Ammon's horn (tissue), 1 donor: Measurements from ENCODE around the gene LMBR1L.

Experiments
- DNase-seq: peaks from one replicate; pipeline ENCODE4 v3.0.0-alpha.2; 2016; ENCODE audit warnings: low spot score

The LMBR1L gene

GRCh38 chr12:49054096-49054495 lies 56.6 kb downstream of the LMBR1L start:
- DNase-seq, result no peak

GRCh38 chr12:49052451-49053208 lies 58.0 kb downstream of the LMBR1L start:
- no peak for DNase-seq

GRCh38 chr12:49051777-49052438 lies 58.7 kb downstream of the LMBR1L start:
- no peak for DNase-seq

GRCh38 chr12:49051373-49051764 lies 59.3 kb downstream of the LMBR1L start:
- DNase-seq, result no peak

GRCh38 chr12:49050507-49051372 lies 59.9 kb downstream of the LMBR1L start:
- DNase-seq, result no peak

GRCh38 chr12:49049566-49050224 lies 61.0 kb downstream of the LMBR1L start:
- peak; percentile 41 for DNase-seq

- DNase-seq, result no peak
Measured at GRCh38 chr12:49048953-49049352, 61.7 kb downstream of the LMBR1L start.
